H1 (cell line): ENCODE data around the gene LARP4B.

Experiments
- CTCF ChIP-seq, 3 experiments: IDR thresholded peaks; 1 replicate in 2 of 3; 2 replicates in 1 of 3; pipeline versions ENCODE4 v1.5.1 to v1.6.1; 2011; ENCODE audit warnings: low read length in 3 of 3, mild to moderate bottlenecking in 3 of 3, inconsistent platforms in 2 of 3, low read depth in 1 of 3, moderate library complexity in 1 of 3; ENCODE audit not compliant: insufficient read depth in 1 of 3; ENCODE audit errors: control extremely low read depth in 1 of 3
- E2F6 ChIP-seq: IDR thresholded peaks from 2 replicates; pipeline ENCODE4 v1.6.1; 2012; ENCODE audit warnings: inconsistent platforms
- EZH2 ChIP-seq: fragments of 200-600 bp; sonication (generic); IDR thresholded peaks from 2 replicates; pipeline ENCODE4 v1.7.1; 2012; ENCODE audit warnings: low read depth, mild to moderate bottlenecking, moderate library complexity, low read length, inconsistent platforms; ENCODE audit not compliant: severe bottlenecking
- POLR2A ChIP-seq, 2 experiments: IDR thresholded peaks; 1 replicate in 1 of 2; 2 replicates in 1 of 2; pipeline ENCODE4 v1.6.1; 2011; ENCODE audit warnings: low read depth in 2 of 2, low read length in 2 of 2, mild to moderate bottlenecking in 2 of 2; ENCODE audit errors: control extremely low read depth in 1 of 2
- TBP ChIP-seq: IDR thresholded peaks from 2 replicates; pipeline ENCODE4 v1.6.1; 2011; ENCODE audit warnings: low read depth, low read length, improper control_type of control experiment
- TCF12 ChIP-seq: IDR thresholded peaks from 2 replicates; pipeline ENCODE4 v1.6.1; 2011; ENCODE audit warnings: low read depth, mild to moderate bottlenecking, low read length

DNA sequence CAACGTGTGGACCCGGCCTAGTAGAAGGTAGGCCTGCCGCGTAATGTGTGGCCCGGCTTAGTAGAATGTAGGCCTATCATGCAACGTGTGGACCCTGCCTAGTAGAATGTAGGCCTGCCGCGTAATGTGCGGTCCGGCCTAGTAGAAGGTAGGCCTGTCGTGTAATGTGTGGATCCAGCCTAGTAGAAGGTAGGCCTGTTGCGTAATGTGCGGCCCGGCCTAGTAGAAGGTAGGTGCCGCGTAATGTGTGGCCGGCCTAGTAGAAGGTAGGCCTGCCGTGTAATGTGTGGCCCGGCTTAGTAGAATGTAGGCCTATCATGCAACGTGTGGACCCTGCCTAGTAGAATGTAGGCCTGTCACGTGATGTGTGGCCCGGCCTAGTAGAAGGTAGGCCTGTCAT is 44.8 kb upstream of the LARP4B start:
- TF ChIP-seq TCF12 (no peak), TBP (no peak), E2F6 (no peak), CTCF (IDR thresholded peaks at IDR 0.05; ENCODE audit: control extremely low read depth in 1 of 3, insufficient read depth in 1 of 3, low read depth in 1 of 3, low read length in 3 of 3) (no peak), EZH2 (no peak), POLR2A (IDR thresholded peaks at IDR 0.05; ENCODE audit: control extremely low read depth in 1 of 2, low read depth in 2 of 2, low read length in 2 of 2) (no peak)
